ENCODE data around the gene RREB1. TPM values are rescaled to one million over a fixed set of nuclear protein-coding genes. Genes with fewer than 3 reads are reported as not detected.

Gene RREB1
- total and polyA plus RNA-seq, 2 of the 4 experiments (the other 2 are of a cell fraction) = 8.4 to 14.5 TPM

- Histone ChIP-seq H3K18ac (ENCODE audit: low read depth, low read length) (no peak overlapping the region), H2BK120ac (ENCODE audit: low read depth, low read length) (no peak overlapping the region), H4K91ac (ENCODE audit: insufficient read depth, low read depth, low read length) (no peak overlapping the region; the same call in 1 of the 2 replicates), H3K36me3 (ENCODE audit: control insufficient read depth, insufficient read depth, low read length) (no peaks in the 10 kb centered on the region), H3K4me2 (ENCODE audit: low read depth, low read length) (no peak overlapping the region), H3K4ac (ENCODE audit: low read depth, low read length) (no peak overlapping the region), H2AK5ac (ENCODE audit: low read depth, low read length) (peak overlapping the region; percentile 78; the same call in 1 of the 2 replicates), H3K79me1 (ENCODE audit: low read depth in 1 of 2, low read length in 2 of 2) (no peaks in the 10 kb centered on the region), H2AFZ (replicated peaks; ENCODE audit: low read length, poor library complexity) (peak overlapping the region; percentile 16), H4K5ac (ENCODE audit: low read depth, low read length) (no peak overlapping the region), H2AK9ac (replicated peaks; ENCODE audit: low read depth, low read length, poor library complexity) (no peak overlapping the region), H3K4me1 (ENCODE audit: control insufficient read depth, insufficient read depth, low read length) (peaks cover 4% of the 10 kb centered on the region), H3K9me1 (ENCODE audit: insufficient read depth, low read length) (peaks cover 7% of the 10 kb centered on the region; the same call in 1 of the 2 replicates), H2BK15ac (ENCODE audit: low read depth, low read length) (no peak overlapping the region), H3K56ac (ENCODE audit: extremely low read depth, insufficient read depth, low read length) (no peak overlapping the region), H2BK20ac (ENCODE audit: low read depth, low read length) (no peak overlapping the region), H3K14ac (replicated peaks; ENCODE audit: low read depth, low read length) (no peak overlapping the region), H3K9ac (ENCODE audit: low read depth, low read length) (no peak overlapping the region), H3K23ac (ENCODE audit: low read depth, low read length) (no peak overlapping the region), H4K20me1 (ENCODE audit: insufficient read depth, low read length) (no peaks in the 10 kb centered on the region), H3K9me3 (ENCODE audit: control insufficient read depth, insufficient read depth, low read length) (peaks cover 5% of the 10 kb centered on the region), H2BK5ac (ENCODE audit: low read depth, low read length, poor library complexity, severe bottlenecking) (no peak overlapping the region), H4K8ac (ENCODE audit: low read depth in 2 of 2, low read length in 2 of 2) (no peak overlapping the region), H3K27me3 (ENCODE audit: control insufficient read depth, insufficient read depth, low read length) (no peaks in the 10 kb centered on the region), H3K27ac (ENCODE audit: insufficient read depth, low read length) (no peak overlapping the region), H3K4me3 (ENCODE audit: insufficient read depth, low read depth, low read length) (no peak overlapping the region)
- in situ Hi-C loops (cut with MboI; ENCODE audit: low sequenced_read_pairs) = no loop called here
- POLR2A ChIA-PET (ENCODE audit: unreplicated experiment) = no interaction called here
- CTCF ChIA-PET = no interaction called here
- ATAC-seq (ENCODE audit: low read depth) (no peak), DNase-seq (no peak)
- TF ChIP-seq CHD1 (IDR thresholded peaks at IDR 0.05; ENCODE audit: low read depth, low read length) = no peak
- no peak for TF ChIP-seq RFX5 (IDR thresholded peaks at IDR 0.05; ENCODE audit: low read depth, low read length)
- no peak for TF ChIP-seq POLR2A (IDR thresholded peaks at IDR 0.05; ENCODE audit: low read depth, low read length)
- no peak for TF ChIP-seq MXI1 (IDR thresholded peaks at IDR 0.05; ENCODE audit: borderline replicate concordance, low read depth, low read length)
- no peak for TF ChIP-seq CTCF (conservative IDR thresholded peaks at IDR 0.05; ENCODE audit: low read depth, low read length)
- no peak for TF ChIP-seq MAZ (IDR thresholded peaks at IDR 0.05; ENCODE audit: borderline replicate concordance, low read depth, low read length)
- TF ChIP-seq USF2 (IDR thresholded peaks at IDR 0.05; ENCODE audit: low read depth, low read length) = no peak
- no peak for TF ChIP-seq NFE2L2 (IDR thresholded peaks at IDR 0.05; ENCODE audit: low read depth, low read length)
- no peak for TF ChIP-seq MAFK (IDR thresholded peaks at IDR 0.05; ENCODE audit: low read depth, low read length)
- no peak for TF ChIP-seq SMC3 (IDR thresholded peaks at IDR 0.05; ENCODE audit: low read depth, low read length)
- no peak for TF ChIP-seq BHLHE40 (IDR thresholded peaks at IDR 0.05; ENCODE audit: low read depth, low read length)
- TF ChIP-seq CEBPB (IDR thresholded peaks at IDR 0.05; ENCODE audit: low read depth, low read length) = no peak
- TF ChIP-seq RCOR1 (IDR thresholded peaks at IDR 0.05; ENCODE audit: insufficient replicate concordance, low read length) = no peak
- no TSS peak for BruUV-seq (replicated peaks)
- intact Hi-C loops (cut with micrococcal nuclease) = no loop called here
- 89% methylated on average over 8 of the region's 8 CpGs; no CpG with 5 or more reads in 1 of the 2 experiments for WGBS, 2 experiments (ENCODE audit: extremely low coverage in 2 of 2, insufficient read length in 1 of 2)
- dilution Hi-C loops (cut with HindIII; ENCODE audit: low sequenced_read_pairs, unreplicated experiment) = no loop called here
These were observed 159.3 kb downstream of the RREB1 start for GRCh38 chr6:7267071-7267465.
